ENCODE data around the gene KIF1B. TPM values are rescaled to one million over a fixed set of nuclear protein-coding genes. Genes with fewer than 3 reads are reported as not detected.

KIF1B gene
- total and polyA plus RNA-seq, 9 of the 15 experiments (the other 6 are each of a cell fraction or from before 2014, with no cell fraction given), result 2.8 to 19.8 (median 11.9) TPM

DNA sequence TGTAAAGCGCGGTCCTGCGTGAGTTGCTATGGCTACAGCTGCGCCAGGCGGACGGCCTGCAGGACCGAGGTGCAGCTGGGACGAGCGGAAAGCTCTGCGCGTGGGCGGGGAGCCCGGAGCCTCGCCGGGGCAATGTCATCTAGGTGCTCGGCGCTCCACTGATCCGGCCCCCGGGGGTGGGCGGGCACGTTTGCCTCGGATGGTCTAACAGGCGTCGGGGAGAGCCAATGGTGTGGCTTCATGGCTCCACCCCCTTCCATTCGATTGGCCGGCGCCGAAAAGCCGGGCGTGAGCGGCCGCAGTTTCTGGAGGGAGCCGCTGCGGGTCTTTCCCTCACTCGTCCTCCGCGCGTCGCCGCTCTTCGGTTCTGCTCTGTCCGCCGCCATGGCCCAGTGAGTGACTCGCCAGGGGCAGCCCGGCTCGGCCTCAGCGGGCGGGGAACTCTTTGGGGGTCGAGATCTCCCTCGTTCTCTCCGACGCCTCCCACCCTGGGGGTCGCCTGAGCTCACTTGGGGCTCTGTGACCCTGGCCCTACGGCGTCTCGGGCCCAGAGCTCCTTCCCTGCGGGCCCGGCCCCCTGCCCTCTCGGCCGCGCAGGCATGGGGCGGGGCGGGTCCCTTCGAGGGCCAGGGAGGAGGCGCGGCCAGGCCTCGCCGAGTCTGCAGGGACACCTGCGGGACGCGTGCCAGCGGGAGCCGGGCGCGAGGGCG is 188.5 kb downstream of the KIF1B start, which contains the start of gene PGD:
Gene PGD (plus strand): TSS at position 331 of the 710 bp plus-strand sequence. CDS start 54 bp downstream, at position 385.
- intact Hi-C loops (cut with micrococcal nuclease) (loop anchor here (1.0 to 2.0 kb wide), 2 partner anchors 11 to 16 kb away; no protein-coding TSS in a partner anchor), in situ Hi-C loops (cut with MboI) (no loop called here)
- H3K9ac ChIP-seq (ENCODE audit: insufficient read depth in 1 of 2, low read depth in 2 of 2, low read length in 2 of 2), result peak within 1 kb of the TSS; percentile 86 to 95
- POLR2A ChIA-PET, result interaction anchor here (0.6 to 2.7 kb wide), 14 partner anchors 10 to 232 kb away, joined by 3 to 29 read pairs (median 4); partner anchors contain the start of gene CORT
- CTCF ChIA-PET (ENCODE audit: low intra/inter-chr PET ratio), result interaction anchor here (0.6 kb wide), 1 partner anchor 761 kb away, joined by 3 read pairs; no protein-coding TSS in a partner anchor
- H3K27ac ChIP-seq (ENCODE audit: extremely low read depth, low read depth, low read length), result peak within 1 kb of the TSS; percentile 92
- H4K20me1 ChIP-seq (replicated peaks; ENCODE audit: control insufficient read depth, insufficient read depth, low read length), result peaks cover 8% of the 10 kb centered on the region; the same call in 1 of the 2 replicates
- FAIRE-seq, result peak; percentile 90
- peaks cover 42% of the 10 kb centered on the region for H3K79me2 ChIP-seq (ENCODE audit: control insufficient read depth, insufficient read depth, low read length)
- H3K36me3 ChIP-seq (ENCODE audit: control insufficient read depth, insufficient read depth, low read length), result peaks cover 38% of the 10 kb centered on the region
- BruUV-seq (replicated peaks), result no TSS peak
- under 1% methylated on average over 66 of the region's 76 CpGs for WGBS (ENCODE audit: insufficient coverage, low coverage, missing lambda C conversion rate)
- no peaks in the 10 kb centered on the region for H3K9me1 ChIP-seq (ENCODE audit: control insufficient read depth, insufficient read depth, low read length)
- H2AFZ ChIP-seq (ENCODE audit: low read depth, low read length), result peak within 1 kb of the TSS; percentile 99
- peak within 1 kb of the TSS; percentile 66 for H3K4me3 ChIP-seq
- H3K4me1 ChIP-seq (replicated peaks in 1 of 2; ENCODE audit: control insufficient read depth in 2 of 2, insufficient read depth in 2 of 2, low read length in 2 of 2), result peaks cover 21 to 23% of the 10 kb centered on the region in 2 experiments
- peak; percentile 96 for ATAC-seq
- peak; percentile 100 for DNase-seq (ENCODE audit: extremely low read depth in 1 of 4, low spot score in 3 of 4)
- H3K9me3 ChIP-seq (replicated peaks; ENCODE audit: control insufficient read depth, insufficient read depth, low read depth, low read length), result no peaks in the 10 kb centered on the region
- H3K4me2 ChIP-seq (ENCODE audit: insufficient read depth, low read length), result peak within 1 kb of the TSS; percentile 93
- no peaks in the 10 kb centered on the region for H3K27me3 ChIP-seq (ENCODE audit: control insufficient read depth in 2 of 2, insufficient read depth in 2 of 2, low read length in 2 of 2)
- TF ChIP-seq ZNF408 (CRISPR knock-in tag; IDR thresholded peaks at IDR 0.05; ENCODE audit: low read depth) (no peak), TEAD2 (tag; IDR thresholded peaks at IDR 0.05) (no peak), ZNF41 (CRISPR knock-in tag; conservative IDR thresholded peaks at IDR 0.05) (no peak), TEAD4 (IDR thresholded peaks at IDR 0.05; ENCODE audit: low read length) (no peak; the same call in none of the 2 replicates), TEAD4 (CRISPR knock-in tag; IDR thresholded peaks at IDR 0.05; ENCODE audit: borderline replicate concordance) (peak; percentile 72; the same call in 1 of the 2 replicates), TAF1 (IDR thresholded peaks at IDR 0.05; ENCODE audit: control insufficient read depth, extremely low read depth, insufficient read depth, low read length, severe bottlenecking) (peak; percentile 91), FOSL1 (tag; conservative IDR thresholded peaks at IDR 0.05) (0 out of 2 replicates have a peak, but pooled peaks have one; percentile 34)
- TF ChIP-seq, protein P1, sequence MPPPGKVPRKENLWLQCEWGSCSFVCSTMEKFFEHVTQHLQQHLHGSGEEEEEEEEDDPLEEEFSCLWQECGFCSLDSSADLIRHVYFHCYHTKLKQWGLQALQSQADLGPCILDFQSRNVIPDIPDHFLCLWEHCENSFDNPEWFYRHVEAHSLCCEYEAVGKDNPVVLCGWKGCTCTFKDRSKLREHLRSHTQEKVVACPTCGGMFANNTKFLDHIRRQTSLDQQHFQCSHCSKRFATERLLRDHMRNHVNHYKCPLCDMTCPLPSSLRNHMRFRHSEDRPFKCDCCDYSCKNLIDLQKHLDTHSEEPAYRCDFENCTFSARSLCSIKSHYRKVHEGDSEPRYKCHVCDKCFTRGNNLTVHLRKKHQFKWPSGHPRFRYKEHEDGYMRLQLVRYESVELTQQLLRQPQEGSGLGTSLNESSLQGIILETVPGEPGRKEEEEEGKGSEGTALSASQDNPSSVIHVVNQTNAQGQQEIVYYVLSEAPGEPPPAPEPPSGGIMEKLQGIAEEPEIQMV (tag; conservative IDR thresholded peaks at IDR 0.05; ENCODE audit: low read depth), result no peak
- TF ChIP-seq, protein P2, sequence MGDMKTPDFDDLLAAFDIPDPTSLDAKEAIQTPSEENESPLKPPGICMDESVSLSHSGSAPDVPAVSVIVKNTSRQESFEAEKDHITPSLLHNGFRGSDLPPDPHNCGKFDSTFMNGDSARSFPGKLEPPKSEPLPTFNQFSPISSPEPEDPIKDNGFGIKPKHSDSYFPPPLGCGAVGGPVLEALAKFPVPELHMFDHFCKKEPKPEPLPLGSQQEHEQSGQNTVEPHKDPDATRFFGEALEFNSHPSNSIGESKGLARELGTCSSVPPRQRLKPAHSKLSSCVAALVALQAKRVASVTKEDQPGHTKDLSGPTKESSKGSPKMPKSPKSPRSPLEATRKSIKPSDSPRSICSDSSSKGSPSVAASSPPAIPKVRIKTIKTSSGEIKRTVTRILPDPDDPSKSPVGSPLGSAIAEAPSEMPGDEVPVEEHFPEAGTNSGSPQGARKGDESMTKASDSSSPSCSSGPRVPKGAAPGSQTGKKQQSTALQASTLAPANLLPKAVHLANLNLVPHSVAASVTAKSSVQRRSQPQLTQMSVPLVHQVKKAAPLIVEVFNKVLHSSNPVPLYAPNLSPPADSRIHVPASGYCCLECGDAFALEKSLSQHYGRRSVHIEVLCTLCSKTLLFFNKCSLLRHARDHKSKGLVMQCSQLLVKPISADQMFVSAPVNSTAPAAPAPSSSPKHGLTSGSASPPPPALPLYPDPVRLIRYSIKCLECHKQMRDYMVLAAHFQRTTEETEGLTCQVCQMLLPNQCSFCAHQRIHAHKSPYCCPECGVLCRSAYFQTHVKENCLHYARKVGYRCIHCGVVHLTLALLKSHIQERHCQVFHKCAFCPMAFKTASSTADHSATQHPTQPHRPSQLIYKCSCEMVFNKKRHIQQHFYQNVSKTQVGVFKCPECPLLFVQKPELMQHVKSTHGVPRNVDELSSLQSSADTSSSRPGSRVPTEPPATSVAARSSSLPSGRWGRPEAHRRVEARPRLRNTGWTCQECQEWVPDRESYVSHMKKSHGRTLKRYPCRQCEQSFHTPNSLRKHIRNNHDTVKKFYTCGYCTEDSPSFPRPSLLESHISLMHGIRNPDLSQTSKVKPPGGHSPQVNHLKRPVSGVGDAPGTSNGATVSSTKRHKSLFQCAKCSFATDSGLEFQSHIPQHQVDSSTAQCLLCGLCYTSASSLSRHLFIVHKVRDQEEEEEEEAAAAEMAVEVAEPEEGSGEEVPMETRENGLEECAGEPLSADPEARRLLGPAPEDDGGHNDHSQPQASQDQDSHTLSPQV (IDR thresholded peaks at IDR 0.05), result peak; percentile 91
- TF ChIP-seq, protein P3, sequence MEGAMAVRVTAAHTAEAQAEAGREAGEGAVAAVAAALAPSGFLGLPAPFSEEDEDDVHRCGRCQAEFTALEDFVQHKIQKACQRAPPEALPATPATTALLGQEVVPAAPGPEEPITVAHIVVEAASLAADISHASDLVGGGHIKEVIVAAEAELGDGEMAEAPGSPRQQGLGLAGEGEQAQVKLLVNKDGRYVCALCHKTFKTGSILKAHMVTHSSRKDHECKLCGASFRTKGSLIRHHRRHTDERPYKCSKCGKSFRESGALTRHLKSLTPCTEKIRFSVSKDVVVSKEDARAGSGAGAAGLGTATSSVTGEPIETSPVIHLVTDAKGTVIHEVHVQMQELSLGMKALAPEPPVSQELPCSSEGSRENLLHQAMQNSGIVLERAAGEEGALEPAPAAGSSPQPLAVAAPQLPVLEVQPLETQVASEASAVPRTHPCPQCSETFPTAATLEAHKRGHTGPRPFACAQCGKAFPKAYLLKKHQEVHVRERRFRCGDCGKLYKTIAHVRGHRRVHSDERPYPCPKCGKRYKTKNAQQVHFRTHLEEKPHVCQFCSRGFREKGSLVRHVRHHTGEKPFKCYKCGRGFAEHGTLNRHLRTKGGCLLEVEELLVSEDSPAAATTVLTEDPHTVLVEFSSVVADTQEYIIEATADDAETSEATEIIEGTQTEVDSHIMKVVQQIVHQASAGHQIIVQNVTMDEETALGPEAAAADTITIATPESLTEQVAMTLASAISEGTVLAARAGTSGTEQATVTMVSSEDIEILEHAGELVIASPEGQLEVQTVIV (CRISPR knock-in tag; IDR thresholded peaks at IDR 0.05; ENCODE audit: borderline replicate concordance), result no peak
